Neural progenitor cell (in vitro differentiated cells): ENCODE results near the gene FCER2. TPM values are rescaled to one million over a fixed set of nuclear protein-coding genes. Genes with fewer than 3 reads are reported as not detected.

Source experiments
- DNase-seq: peaks from one replicate; pipeline ENCODE4 v3.0.0-alpha.2; 2016; ENCODE audit warnings: low spot score
- H2AFZ ChIP-seq: fragments of 200-600 bp; sonication (generic); replicated peaks from 2 replicates; pipeline ENCODE4 v1.6.1; 2016; ENCODE audit warnings: antibody characterized with exemption
- H3F3A ChIP-seq: fragments of 200-600 bp; sonication (generic); 2 replicates; pipeline ENCODE4 v1.6.1; 2016; ENCODE audit warnings: antibody characterized with exemption, low read depth
- H3K27ac ChIP-seq: fragments of 200-600 bp; sonication (generic); 2 replicates; pipeline ENCODE4 v1.5.1; 2016; ENCODE audit warnings: mild to moderate bottlenecking
- H3K27me3 ChIP-seq: fragments of 200-600 bp; sonication (generic); 2 replicates; pipeline ENCODE4 v1.6.1; 2016; ENCODE audit warnings: mild to moderate bottlenecking, moderate library complexity
- H3K36me3 ChIP-seq: fragments of 200-600 bp; sonication (generic); 2 replicates; pipeline ENCODE4 v1.5.1; 2016
- H3K4me1 ChIP-seq: fragments of 200-600 bp; sonication (generic); 2 replicates; pipeline ENCODE4 v1.6.1; 2016; ENCODE audit warnings: mixed run types
- H3K4me2 ChIP-seq: fragments of 200-600 bp; sonication (generic); 2 replicates; pipeline ENCODE4 v1.6.1; 2016
- H3K4me3 ChIP-seq: fragments of 200-600 bp; sonication (generic); 2 replicates; pipeline ENCODE4 v1.5.1; 2016
- H3K79me2 ChIP-seq: fragments of 200-600 bp; sonication (generic); 2 replicates; pipeline ENCODE4 v1.6.1; 2016; ENCODE audit warnings: low read depth
- H3K9ac ChIP-seq: fragments of 200-600 bp; sonication (generic); 2 replicates; pipeline ENCODE4 v1.6.1; 2016
- H3K9me3 ChIP-seq: fragments of 200-600 bp; sonication (generic); 2 replicates; pipeline ENCODE4 v1.5.1; 2016; ENCODE audit warnings: low read depth
- H4K20me1 ChIP-seq: fragments of 200-600 bp; sonication (generic); 2 replicates; pipeline ENCODE4 v1.6.1; 2016; ENCODE audit warnings: low read depth
- H3K27ac Mint-ChIP-seq: 3 replicates; pipeline ENCODE4 v1.8.0; 2021; ENCODE audit warnings: mixed read lengths
- H3K27me3 Mint-ChIP-seq: 2 replicates; pipeline ENCODE4 v1.8.0; 2022; ENCODE audit warnings: low read depth, mild to moderate bottlenecking, inconsistent platforms, moderate library complexity, mixed read lengths; ENCODE audit not compliant: insufficient read depth
- H3K36me3 Mint-ChIP-seq: 3 replicates; pipeline ENCODE4 v1.8.0; 2021; ENCODE audit warnings: mixed read lengths
- H3K4me1 Mint-ChIP-seq: 3 replicates; pipeline ENCODE4 v1.8.0; 2021; ENCODE audit warnings: mixed read lengths
- H3K4me3 Mint-ChIP-seq: 3 replicates; pipeline ENCODE4 v1.8.0; 2021; ENCODE audit warnings: mild to moderate bottlenecking, moderate library complexity, mixed read lengths
- H3K9me3 Mint-ChIP-seq: 3 replicates; pipeline ENCODE4 v1.8.0; 2020; ENCODE audit warnings: mixed read lengths
- EZH2 ChIP-seq: fragments of 200-600 bp; sonication (generic); IDR thresholded peaks from 2 replicates; pipeline ENCODE4 v1.6.1; 2017; ENCODE audit warnings: antibody characterized with exemption, mild to moderate bottlenecking, moderate library complexity
- EZH2phosphoT487 ChIP-seq: fragments of 200-600 bp; sonication (generic); IDR thresholded peaks from 2 replicates; pipeline ENCODE4 v1.6.1; 2017; ENCODE audit warnings: antibody characterized with exemption
- total RNA-seq: library from RNA; depleted of rRNA; stranded (reverse); fragments of >200 nt; gene quantifications from 2 replicates; pipeline ENCODE4 v1.2.3, GENCODE V29; 2015; ENCODE audit warnings: low replicate concordance
- TF ChIP-seq, protein P1 (sequence below): fragments of 200-600 bp; sonication (generic); IDR thresholded peaks from 2 replicates; pipeline ENCODE4 v1.5.1; 2017; ENCODE audit warnings: antibody characterized with exemption, mild to moderate bottlenecking

FCER2 gene
- total RNA-seq, 1 donor from 2014 or later, result not detected

DNA sequence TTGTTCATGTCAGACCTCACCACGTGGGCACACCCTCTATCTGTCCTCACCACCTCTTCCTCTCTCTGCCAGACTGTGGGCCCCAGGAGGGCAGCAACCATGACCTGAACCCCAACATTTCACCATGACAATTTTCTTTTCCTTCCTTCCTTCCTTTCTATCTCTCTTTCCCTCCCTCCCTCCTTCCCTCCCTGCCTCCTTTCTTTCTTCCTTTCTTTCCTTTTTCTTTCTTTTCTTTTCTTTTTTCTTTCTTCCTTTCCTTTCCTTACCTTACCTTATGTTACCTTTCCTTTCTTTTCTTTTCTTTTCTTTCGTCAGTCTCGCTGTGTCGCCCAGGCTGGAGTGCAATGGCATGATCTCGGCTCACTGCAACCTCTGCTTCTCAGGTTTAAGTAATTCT is 8.7 kb upstream of the FCER2 start:
- Mint-ChIP-seq H3K4me1 (no peaks in the 10 kb centered on the region), H3K9me3 (no peaks in the 10 kb centered on the region), H3K36me3 (no peaks in the 10 kb centered on the region), H3K27ac (no peak overlapping the region), H3K4me3 (no peak overlapping the region), H3K27me3 (peaks cover 12% of the 10 kb centered on the region)
- no peaks in the 10 kb centered on the region for H3K36me3 ChIP-seq
- DNase-seq, result no peak
- no peaks in the 10 kb centered on the region for H4K20me1 ChIP-seq
- no peak overlapping the region for H2AFZ ChIP-seq
- H3K9ac ChIP-seq, result no peak overlapping the region
- H3K4me3 ChIP-seq, result no peak overlapping the region
- H3K79me2 ChIP-seq, result no peaks in the 10 kb centered on the region
- H3K27ac ChIP-seq, result no peak overlapping the region
- H3K4me1 ChIP-seq, result no peaks in the 10 kb centered on the region
- H3K4me2 ChIP-seq, result no peak overlapping the region
- TF ChIP-seq EZH2 (no peak), EZH2phosphoT487 (no peak)
- TF ChIP-seq, protein P1, sequence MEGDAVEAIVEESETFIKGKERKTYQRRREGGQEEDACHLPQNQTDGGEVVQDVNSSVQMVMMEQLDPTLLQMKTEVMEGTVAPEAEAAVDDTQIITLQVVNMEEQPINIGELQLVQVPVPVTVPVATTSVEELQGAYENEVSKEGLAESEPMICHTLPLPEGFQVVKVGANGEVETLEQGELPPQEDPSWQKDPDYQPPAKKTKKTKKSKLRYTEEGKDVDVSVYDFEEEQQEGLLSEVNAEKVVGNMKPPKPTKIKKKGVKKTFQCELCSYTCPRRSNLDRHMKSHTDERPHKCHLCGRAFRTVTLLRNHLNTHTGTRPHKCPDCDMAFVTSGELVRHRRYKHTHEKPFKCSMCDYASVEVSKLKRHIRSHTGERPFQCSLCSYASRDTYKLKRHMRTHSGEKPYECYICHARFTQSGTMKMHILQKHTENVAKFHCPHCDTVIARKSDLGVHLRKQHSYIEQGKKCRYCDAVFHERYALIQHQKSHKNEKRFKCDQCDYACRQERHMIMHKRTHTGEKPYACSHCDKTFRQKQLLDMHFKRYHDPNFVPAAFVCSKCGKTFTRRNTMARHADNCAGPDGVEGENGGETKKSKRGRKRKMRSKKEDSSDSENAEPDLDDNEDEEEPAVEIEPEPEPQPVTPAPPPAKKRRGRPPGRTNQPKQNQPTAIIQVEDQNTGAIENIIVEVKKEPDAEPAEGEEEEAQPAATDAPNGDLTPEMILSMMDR, result no peak
- H3F3A ChIP-seq, result no peaks in the 10 kb centered on the region
- H3K9me3 ChIP-seq, result no peaks in the 10 kb centered on the region
- H3K27me3 ChIP-seq, result no peaks in the 10 kb centered on the region

GRCh38 chr19:7709932-7710460 is 8.1 kb upstream of the FCER2 start:
- no peak for TF ChIP-seq EZH2

GRCh38 chr19:7706955-7707456 is 5.1 kb upstream of the FCER2 start:
- Histone ChIP-seq H3K79me2 (no peaks in the 10 kb centered on the region), H3K27ac (no peak overlapping the region), H3K4me1 (no peaks in the 10 kb centered on the region), H3K9me3 (no peaks in the 10 kb centered on the region), H3K9ac (no peak overlapping the region), H3K36me3 (no peaks in the 10 kb centered on the region), H3F3A (no peaks in the 10 kb centered on the region), H3K27me3 (no peaks in the 10 kb centered on the region), H3K4me2 (no peak overlapping the region), H3K4me3 (no peak overlapping the region), H4K20me1 (no peaks in the 10 kb centered on the region), H2AFZ (no peak overlapping the region)
- Mint-ChIP-seq H3K27ac (no peak overlapping the region), H3K9me3 (no peaks in the 10 kb centered on the region), H3K4me3 (no peak overlapping the region), H3K4me1 (no peaks in the 10 kb centered on the region), H3K27me3 (peaks cover 13% of the 10 kb centered on the region), H3K36me3 (no peaks in the 10 kb centered on the region)
- TF ChIP-seq EZH2phosphoT487, result no peak
- TF ChIP-seq, protein P1, result no peak
- no peak for TF ChIP-seq EZH2
- no peak for DNase-seq

More at GRCh38 chr19:7709932-7710460, 8.1 kb upstream of the FCER2 start:
- Mint-ChIP-seq H3K4me3 (no peak overlapping the region), H3K9me3 (no peaks in the 10 kb centered on the region), H3K36me3 (no peaks in the 10 kb centered on the region), H3K27me3 (peaks cover 13% of the 10 kb centered on the region), H3K4me1 (no peaks in the 10 kb centered on the region), H3K27ac (no peak overlapping the region)
- no peak for DNase-seq
- no peak overlapping the region for H3K4me3 ChIP-seq
- no peaks in the 10 kb centered on the region for H3K79me2 ChIP-seq
- H4K20me1 ChIP-seq, result no peaks in the 10 kb centered on the region
- no peak overlapping the region for H2AFZ ChIP-seq
- no peaks in the 10 kb centered on the region for H3K4me1 ChIP-seq
- no peaks in the 10 kb centered on the region for H3F3A ChIP-seq
- H3K27me3 ChIP-seq, result no peaks in the 10 kb centered on the region
- no peaks in the 10 kb centered on the region for H3K9me3 ChIP-seq
- no peak overlapping the region for H3K4me2 ChIP-seq
- H3K36me3 ChIP-seq, result no peaks in the 10 kb centered on the region
- no peak overlapping the region for H3K9ac ChIP-seq
- no peak overlapping the region for H3K27ac ChIP-seq

- no peaks in the 10 kb centered on the region for H3K4me1 ChIP-seq
- Mint-ChIP-seq H3K36me3 (no peaks in the 10 kb centered on the region), H3K9me3 (no peaks in the 10 kb centered on the region), H3K27ac (no peak overlapping the region), H3K4me1 (no peaks in the 10 kb centered on the region), H3K27me3 (peaks cover 13% of the 10 kb centered on the region), H3K4me3 (no peak overlapping the region)
- no peak for DNase-seq
- H3K4me2 ChIP-seq, result no peak overlapping the region
- no peaks in the 10 kb centered on the region for H3K36me3 ChIP-seq
- H3K79me2 ChIP-seq, result no peaks in the 10 kb centered on the region
- no peak overlapping the region for H2AFZ ChIP-seq
- H3K9ac ChIP-seq, result no peak overlapping the region
- H3K4me3 ChIP-seq, result no peak overlapping the region
- H3K27me3 ChIP-seq, result no peaks in the 10 kb centered on the region
- H4K20me1 ChIP-seq, result no peaks in the 10 kb centered on the region
- TF ChIP-seq EZH2phosphoT487 (no peak), EZH2 (no peak)
- TF ChIP-seq, protein P1, result no peak
- no peak overlapping the region for H3K27ac ChIP-seq
- no peaks in the 10 kb centered on the region for H3F3A ChIP-seq
- H3K9me3 ChIP-seq, result no peaks in the 10 kb centered on the region
Measured at GRCh38 chr19:7706188-7706954, 4.4 kb upstream of the FCER2 start.
